Adrenal gland (tissue), 5 donors: ENCODE measurements around the gene MPPED1.

Experiments
- POLR2A ChIP-seq, 2 donors: fragments of 450-650 bp; IDR thresholded peaks; one replicate each; pipeline ENCODE4 v1.6.1; 2017; ENCODE audit warnings: antibody characterized with exemption in 2 of 2, mild to moderate bottlenecking in 2 of 2, moderate library complexity in 1 of 2
- TF ChIP-seq, protein P1 (sequence below), 6 experiments: fragments of 450-650 bp in 4 of 6; fragments of 200-600 bp in 2 of 6; sonication (generic) in 1 of 6; IDR thresholded peaks; 1 replicate in 5 of 6; 2 replicates in 1 of 6; pipeline versions ENCODE4 v1.5.1 to v1.8.0; 2016 to 2021; ENCODE audit warnings: antibody characterized with exemption in 6 of 6, mild to moderate bottlenecking in 2 of 6, moderate library complexity in 1 of 6
- donor health status: DM: no; HTN: no; CAD: no.

DNA sequence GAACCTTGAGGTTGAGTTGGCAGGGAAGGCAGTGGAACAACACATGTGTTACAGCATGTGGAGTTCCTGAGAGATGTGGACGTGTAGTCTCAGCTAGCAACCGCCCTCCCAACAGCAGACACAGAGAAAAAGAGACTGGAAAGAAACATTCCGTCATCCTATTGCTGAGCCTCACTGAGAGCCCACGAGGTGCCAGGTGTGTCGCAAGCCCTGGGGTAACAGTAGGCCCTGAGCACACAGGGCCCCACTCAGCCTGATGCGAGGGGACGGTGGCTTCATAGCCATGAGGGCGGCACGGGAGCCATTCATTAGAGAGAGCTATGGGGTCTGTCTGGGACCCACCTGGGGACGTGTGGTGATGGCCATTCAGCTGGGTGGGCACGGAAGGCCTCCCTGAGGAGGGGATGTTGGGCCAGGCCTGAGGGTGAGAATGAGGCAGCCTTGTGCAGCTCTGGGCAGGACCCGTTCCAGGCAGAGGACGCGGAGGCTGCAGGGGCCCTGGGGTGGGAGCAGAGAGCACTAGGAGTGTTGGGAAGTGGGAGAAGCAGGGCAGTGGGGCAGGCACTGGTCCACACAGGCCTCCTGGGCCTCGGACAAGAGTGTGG, 26.2 kb downstream of the MPPED1 start:
- TF ChIP-seq, protein P1, sequence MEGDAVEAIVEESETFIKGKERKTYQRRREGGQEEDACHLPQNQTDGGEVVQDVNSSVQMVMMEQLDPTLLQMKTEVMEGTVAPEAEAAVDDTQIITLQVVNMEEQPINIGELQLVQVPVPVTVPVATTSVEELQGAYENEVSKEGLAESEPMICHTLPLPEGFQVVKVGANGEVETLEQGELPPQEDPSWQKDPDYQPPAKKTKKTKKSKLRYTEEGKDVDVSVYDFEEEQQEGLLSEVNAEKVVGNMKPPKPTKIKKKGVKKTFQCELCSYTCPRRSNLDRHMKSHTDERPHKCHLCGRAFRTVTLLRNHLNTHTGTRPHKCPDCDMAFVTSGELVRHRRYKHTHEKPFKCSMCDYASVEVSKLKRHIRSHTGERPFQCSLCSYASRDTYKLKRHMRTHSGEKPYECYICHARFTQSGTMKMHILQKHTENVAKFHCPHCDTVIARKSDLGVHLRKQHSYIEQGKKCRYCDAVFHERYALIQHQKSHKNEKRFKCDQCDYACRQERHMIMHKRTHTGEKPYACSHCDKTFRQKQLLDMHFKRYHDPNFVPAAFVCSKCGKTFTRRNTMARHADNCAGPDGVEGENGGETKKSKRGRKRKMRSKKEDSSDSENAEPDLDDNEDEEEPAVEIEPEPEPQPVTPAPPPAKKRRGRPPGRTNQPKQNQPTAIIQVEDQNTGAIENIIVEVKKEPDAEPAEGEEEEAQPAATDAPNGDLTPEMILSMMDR (IDR thresholded peaks at IDR 0.05) = no peak
- no peak for TF ChIP-seq POLR2A (IDR thresholded peaks at IDR 0.05)
